ENCODE measurements around the gene TESK1.

GRCh38 chr9:35646533-35647265 lies 41.6 kb downstream of the TESK1 start:
- TF ChIP-seq CTCF (IDR thresholded peaks at IDR 0.05; ENCODE audit: low read length) (peak; percentile 88), EZH2 (IDR thresholded peaks at IDR 0.05; ENCODE audit: borderline replicate concordance, low read length) (no peak)
